B cell (primary cell): Measurements from ENCODE around the gene OR52K1.

Experiments
- EZH2 ChIP-seq: IDR thresholded peaks from 2 replicates; pipeline ENCODE4 v1.6.1; 2012; ENCODE audit warnings: borderline replicate concordance, low read depth, mild to moderate bottlenecking, moderate library complexity, low read length; ENCODE audit not compliant: insufficient read depth, poor library complexity, severe bottlenecking
- TF ChIP-seq, protein P1 (sequence below): fragments of 200-600 bp; IDR thresholded peaks from one replicate; pipeline ENCODE4 v1.8.0; 2022; ENCODE audit warnings: antibody characterized with exemption, mild to moderate bottlenecking

DNA sequence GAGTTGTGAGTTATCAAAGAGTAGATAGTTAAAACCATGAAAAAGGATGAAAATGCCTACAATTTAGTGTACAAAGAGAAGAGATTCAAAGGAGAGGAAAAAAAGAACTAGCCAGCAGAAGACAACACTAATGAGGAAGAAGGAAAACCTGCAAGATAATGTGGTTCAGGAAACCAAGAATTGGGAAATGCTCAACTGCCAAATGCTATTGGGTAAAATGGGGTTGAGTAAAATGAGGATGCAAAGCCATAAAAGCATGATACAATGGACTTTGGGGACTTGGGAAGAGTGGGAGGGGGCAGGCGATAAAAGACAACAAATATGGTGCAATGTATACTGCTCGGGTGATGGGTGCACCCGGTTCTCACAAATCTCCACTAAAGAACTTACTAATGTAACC is 40.9 kb upstream of the OR52K1 start:
- TF ChIP-seq, protein P1, sequence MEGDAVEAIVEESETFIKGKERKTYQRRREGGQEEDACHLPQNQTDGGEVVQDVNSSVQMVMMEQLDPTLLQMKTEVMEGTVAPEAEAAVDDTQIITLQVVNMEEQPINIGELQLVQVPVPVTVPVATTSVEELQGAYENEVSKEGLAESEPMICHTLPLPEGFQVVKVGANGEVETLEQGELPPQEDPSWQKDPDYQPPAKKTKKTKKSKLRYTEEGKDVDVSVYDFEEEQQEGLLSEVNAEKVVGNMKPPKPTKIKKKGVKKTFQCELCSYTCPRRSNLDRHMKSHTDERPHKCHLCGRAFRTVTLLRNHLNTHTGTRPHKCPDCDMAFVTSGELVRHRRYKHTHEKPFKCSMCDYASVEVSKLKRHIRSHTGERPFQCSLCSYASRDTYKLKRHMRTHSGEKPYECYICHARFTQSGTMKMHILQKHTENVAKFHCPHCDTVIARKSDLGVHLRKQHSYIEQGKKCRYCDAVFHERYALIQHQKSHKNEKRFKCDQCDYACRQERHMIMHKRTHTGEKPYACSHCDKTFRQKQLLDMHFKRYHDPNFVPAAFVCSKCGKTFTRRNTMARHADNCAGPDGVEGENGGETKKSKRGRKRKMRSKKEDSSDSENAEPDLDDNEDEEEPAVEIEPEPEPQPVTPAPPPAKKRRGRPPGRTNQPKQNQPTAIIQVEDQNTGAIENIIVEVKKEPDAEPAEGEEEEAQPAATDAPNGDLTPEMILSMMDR, result no peak
- no peak for TF ChIP-seq EZH2
